ENCODE measurements around the gene DUSP21. TPM values are rescaled to one million over a fixed set of nuclear protein-coding genes. Genes with fewer than 3 reads are reported as not detected.
"Not testable (repeated sequence)": the region's sequence is repeated elsewhere in the genome, so short reads cannot be mapped to it uniquely, and the experiment has no call there.

DUSP21 gene
- total RNA-seq, 2 experiments from 2014 or later, result not detected

DNA sequence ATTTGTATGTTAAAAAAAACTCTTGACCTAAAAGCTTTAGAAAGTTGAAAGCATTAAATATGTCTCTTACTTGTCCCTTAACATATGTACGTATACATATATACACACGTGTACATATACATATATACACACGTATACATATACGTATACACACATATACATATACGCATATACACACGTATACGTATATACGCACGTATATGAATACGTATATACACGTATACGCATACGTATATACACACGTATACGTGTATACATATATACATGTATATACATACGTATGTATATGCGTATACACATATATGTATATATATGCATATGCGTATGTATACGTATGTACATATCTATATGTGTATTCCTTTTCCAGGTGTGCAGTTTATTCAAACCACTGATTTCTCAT is 32.9 kb downstream of the DUSP21 start:
- POLR2A ChIA-PET, result interaction anchor here (0.5 to 1.6 kb wide), 3 partner anchors 23 to 74 kb away, joined by 5 to 6 read pairs (median 5); no protein-coding TSS in a partner anchor
- intact Hi-C loops (cut with DNase I, micrococcal nuclease), result loop anchor here (5.0 to 10.0 kb wide), 3 partner anchors 48 to 1451 kb away; no protein-coding TSS in a partner anchor
- H3K27me3 Mint-ChIP-seq, result no peaks in the 10 kb centered on the region
- H3K27ac Mint-ChIP-seq, result no peak overlapping the region
- CTCF ChIA-PET, result interaction anchor here (1.4 kb wide), 1 partner anchor 11 kb away, joined by 3 read pairs; no protein-coding TSS in a partner anchor
- no peaks in the 10 kb centered on the region for H3K9me3 Mint-ChIP-seq (ENCODE audit: low read depth)
- H3K36me3 Mint-ChIP-seq (ENCODE audit: low read depth), result peaks cover 9% of the 10 kb centered on the region
- peaks cover 13% of the 10 kb centered on the region for H3K4me1 Mint-ChIP-seq
- no peak overlapping the region for H3K4me3 Mint-ChIP-seq
- no peak for ATAC-seq
- DNase-seq, result no peak

DNA sequence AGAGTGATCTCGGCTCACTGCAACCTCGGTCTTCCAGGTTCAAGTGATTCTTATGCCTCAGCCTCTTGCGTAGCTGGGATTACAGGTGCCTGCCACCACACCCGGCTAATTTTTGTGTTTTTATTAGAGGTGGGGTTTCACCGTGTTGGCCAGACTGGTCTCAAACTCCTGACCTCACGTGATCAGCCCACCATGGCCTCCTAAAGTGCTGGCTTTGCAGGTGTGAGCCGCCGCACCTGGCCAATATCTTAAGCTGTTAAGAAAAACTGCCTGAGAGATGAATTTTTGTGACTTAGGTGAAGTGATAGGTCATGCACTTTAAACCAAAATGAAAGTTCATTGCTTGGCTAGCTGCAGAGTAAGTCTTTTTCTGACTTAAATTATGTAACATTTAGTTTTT is 35.0 kb downstream of the DUSP21 start:
- peaks cover 19% of the 10 kb centered on the region for H3K4me1 Mint-ChIP-seq
- no peaks in the 10 kb centered on the region for H3K9me3 Mint-ChIP-seq (ENCODE audit: low read depth)
- no peaks in the 10 kb centered on the region for H3K27me3 Mint-ChIP-seq
- intact Hi-C loops (cut with DNase I, micrococcal nuclease), result loop anchor here (5.0 to 10.0 kb wide), 3 partner anchors 46 to 1449 kb away; no protein-coding TSS in a partner anchor
- peaks cover 9% of the 10 kb centered on the region for H3K36me3 Mint-ChIP-seq (ENCODE audit: low read depth)
- POLR2A ChIA-PET, result no interaction called here
- no peak for ATAC-seq
- H3K4me3 Mint-ChIP-seq, result no peak overlapping the region
- H3K27ac Mint-ChIP-seq, result no peak overlapping the region
- DNase-seq, result no peak
- CTCF ChIA-PET, result no interaction called here

GRCh38 chrX:44881549-44881948 is 37.7 kb downstream of the DUSP21 start:
- intact Hi-C loops (cut with DNase I, micrococcal nuclease), result no loop called here
- POLR2A ChIA-PET, result no interaction called here
- no peaks in the 10 kb centered on the region for H3K27me3 Mint-ChIP-seq
- no peaks in the 10 kb centered on the region for H3K9me3 Mint-ChIP-seq (ENCODE audit: low read depth)
- H3K27ac Mint-ChIP-seq, result no peak overlapping the region
- no peak for DNase-seq
- no peak for ATAC-seq
- peaks cover 4% of the 10 kb centered on the region for H3K36me3 Mint-ChIP-seq (ENCODE audit: low read depth)
- CTCF ChIA-PET, result no interaction called here
- H3K4me3 Mint-ChIP-seq, result no peak overlapping the region
- peaks cover 29% of the 10 kb centered on the region for H3K4me1 Mint-ChIP-seq

- DNase-seq (no peak), ATAC-seq (no peak)
- H3K27ac Mint-ChIP-seq, result no peak overlapping the region
- H3K4me3 Mint-ChIP-seq, result no peak overlapping the region
- intact Hi-C loops (cut with DNase I, micrococcal nuclease), result no loop called here
- ChIA-PET POLR2A (no interaction called here), CTCF (no interaction called here)
- H3K27me3 Mint-ChIP-seq, result no peaks in the 10 kb centered on the region
- peaks cover 31% of the 10 kb centered on the region for H3K4me1 Mint-ChIP-seq
- H3K36me3 Mint-ChIP-seq (ENCODE audit: low read depth), result peaks cover 4% of the 10 kb centered on the region
- H3K9me3 Mint-ChIP-seq (ENCODE audit: low read depth), result no peaks in the 10 kb centered on the region
Observed at GRCh38 chrX:44882635-44883034, 38.8 kb downstream of the DUSP21 start.

- intact Hi-C loops (cut with DNase I, micrococcal nuclease), result no loop called here
- ATAC-seq, result no peak
- POLR2A ChIA-PET, result no interaction called here
- H3K36me3 Mint-ChIP-seq (ENCODE audit: low read depth), result peaks cover 2% of the 10 kb centered on the region
- H3K4me3 Mint-ChIP-seq, result no peak overlapping the region
- no peaks in the 10 kb centered on the region for H3K27me3 Mint-ChIP-seq
- no peaks in the 10 kb centered on the region for H3K9me3 Mint-ChIP-seq (ENCODE audit: low read depth)
- H3K4me1 Mint-ChIP-seq, result peaks cover 39% of the 10 kb centered on the region
- CTCF ChIA-PET, result no interaction called here
- no peak overlapping the region for H3K27ac Mint-ChIP-seq
- DNase-seq, result no peak
Observed at GRCh38 chrX:44884944-44885343, 41.1 kb downstream of the DUSP21 start.

DNA sequence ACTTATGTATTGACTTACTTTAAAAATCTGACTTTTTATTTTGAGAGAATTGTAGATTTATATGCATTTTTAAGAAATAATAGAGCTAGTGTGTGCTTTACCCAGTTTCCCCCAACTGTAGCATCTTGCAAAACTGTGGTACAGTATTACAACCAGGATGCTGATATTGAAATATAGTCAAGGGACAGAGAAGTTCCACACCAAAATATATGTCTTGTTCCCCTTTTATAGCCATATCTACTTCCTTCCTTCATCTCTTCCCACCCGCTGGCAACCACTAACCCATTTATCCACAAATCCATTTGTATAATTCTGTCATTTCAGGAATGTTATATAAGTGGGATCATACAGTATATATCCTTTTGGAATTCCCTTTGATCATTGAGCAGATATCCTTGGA is 46.0 kb downstream of the DUSP21 start:
- CTCF ChIA-PET, result interaction anchor here (1.1 kb wide), 1 partner anchor 23 kb away, joined by 3 read pairs; no protein-coding TSS in a partner anchor
- Mint-ChIP-seq H3K27me3 (no peaks in the 10 kb centered on the region), H3K4me3 (no peak overlapping the region), H3K9me3 (ENCODE audit: low read depth) (no peaks in the 10 kb centered on the region), H3K36me3 (ENCODE audit: low read depth) (peaks cover 6% of the 10 kb centered on the region), H3K27ac (peak overlapping the region; percentile 5), H3K4me1 (peaks cover 28% of the 10 kb centered on the region)
- no peak for ATAC-seq
- intact Hi-C loops (cut with DNase I, micrococcal nuclease), result no loop called here
- POLR2A ChIA-PET, result no interaction called here
- no peak for DNase-seq

GRCh38 chrX:44890247-44890646 is 46.4 kb downstream of the DUSP21 start:
- intact Hi-C loops (cut with DNase I, micrococcal nuclease), result no loop called here
- DNase-seq (no peak), ATAC-seq (no peak)
- H3K4me1 Mint-ChIP-seq, result peaks cover 27% of the 10 kb centered on the region
- ChIA-PET POLR2A (no interaction called here), CTCF (no interaction called here)
- no peaks in the 10 kb centered on the region for H3K9me3 Mint-ChIP-seq (ENCODE audit: low read depth)
- H3K4me3 Mint-ChIP-seq, result no peak overlapping the region
- H3K36me3 Mint-ChIP-seq (ENCODE audit: low read depth), result peaks cover 6% of the 10 kb centered on the region
- no peaks in the 10 kb centered on the region for H3K27me3 Mint-ChIP-seq
- peak overlapping the region; percentile 5 for H3K27ac Mint-ChIP-seq

- peaks cover 31% of the 10 kb centered on the region for H3K4me1 Mint-ChIP-seq
- H3K36me3 Mint-ChIP-seq (ENCODE audit: low read depth); POLR2A ChIA-PET; H3K4me3 Mint-ChIP-seq; H3K27me3 Mint-ChIP-seq; H3K27ac Mint-ChIP-seq; intact Hi-C loops (cut with DNase I, micrococcal nuclease); DNase-seq; H3K9me3 Mint-ChIP-seq (ENCODE audit: low read depth); CTCF ChIA-PET; ATAC-seq: not testable (repeated sequence)
Observed at GRCh38 chrX:44890687-44891086, 46.9 kb downstream of the DUSP21 start.

DNA sequence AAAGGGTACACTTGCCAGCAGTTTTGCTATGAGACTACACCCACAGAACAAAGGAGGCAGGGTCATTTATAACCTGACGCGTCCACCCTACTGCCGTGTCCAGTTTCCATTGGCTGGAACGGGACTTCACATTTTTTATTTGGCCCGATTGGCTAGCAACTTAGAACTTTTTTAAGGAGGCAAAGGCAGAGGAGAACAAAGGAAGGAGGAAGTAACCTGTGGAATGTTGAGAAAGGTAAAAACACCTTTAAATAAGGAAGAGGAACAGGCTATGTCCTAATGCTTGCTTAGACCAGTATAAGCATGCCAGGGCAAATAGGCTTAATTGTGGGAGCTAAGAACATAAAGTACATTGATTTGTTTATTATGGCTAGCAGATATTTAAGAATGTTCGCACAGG is 47.8 kb downstream of the DUSP21 start:
- CTCF ChIA-PET, result no interaction called here
- H3K27ac Mint-ChIP-seq, result no peak overlapping the region
- peaks cover 2% of the 10 kb centered on the region for H3K9me3 Mint-ChIP-seq (ENCODE audit: low read depth)
- H3K4me1 Mint-ChIP-seq, result peaks cover 31% of the 10 kb centered on the region
- ATAC-seq, result no peak
- DNase-seq, result no peak
- intact Hi-C loops (cut with DNase I, micrococcal nuclease), result no loop called here
- no peak overlapping the region for H3K4me3 Mint-ChIP-seq
- POLR2A ChIA-PET, result no interaction called here
- no peaks in the 10 kb centered on the region for H3K27me3 Mint-ChIP-seq
- peaks cover 9% of the 10 kb centered on the region for H3K36me3 Mint-ChIP-seq (ENCODE audit: low read depth)

Other genes with a start within 250 kb of the DUSP21 start
- 10 to 100 TPM; 18.9 to 24.2 TPM for gene KDM6A, start 29.2 kb downstream of the DUSP21 start, total RNA-seq

Data from activated CD4-positive, alpha-beta T cell treated with anti-CD3 and anti-CD28 coated beads for 36 hours (primary cell).